Stimulated activated CD4-positive, alpha-beta T cell treated with anti-CD3 and anti-CD28 coated beads, Interleukin-4, amount 100 ng/mL, for 4 hours (primary cell): ENCODE data around the gene ATP6V1F.
"Not testable (repeated sequence)": the region's sequence is repeated elsewhere in the genome, so short reads cannot be mapped to it uniquely, and the experiment has no call there.

Experiments used
- DNase-seq, 2 experiments: peaks; one replicate each; pipeline ENCODE4 v3.0.0-alpha.2; 2020

Gene ATP6V1F

DNA sequence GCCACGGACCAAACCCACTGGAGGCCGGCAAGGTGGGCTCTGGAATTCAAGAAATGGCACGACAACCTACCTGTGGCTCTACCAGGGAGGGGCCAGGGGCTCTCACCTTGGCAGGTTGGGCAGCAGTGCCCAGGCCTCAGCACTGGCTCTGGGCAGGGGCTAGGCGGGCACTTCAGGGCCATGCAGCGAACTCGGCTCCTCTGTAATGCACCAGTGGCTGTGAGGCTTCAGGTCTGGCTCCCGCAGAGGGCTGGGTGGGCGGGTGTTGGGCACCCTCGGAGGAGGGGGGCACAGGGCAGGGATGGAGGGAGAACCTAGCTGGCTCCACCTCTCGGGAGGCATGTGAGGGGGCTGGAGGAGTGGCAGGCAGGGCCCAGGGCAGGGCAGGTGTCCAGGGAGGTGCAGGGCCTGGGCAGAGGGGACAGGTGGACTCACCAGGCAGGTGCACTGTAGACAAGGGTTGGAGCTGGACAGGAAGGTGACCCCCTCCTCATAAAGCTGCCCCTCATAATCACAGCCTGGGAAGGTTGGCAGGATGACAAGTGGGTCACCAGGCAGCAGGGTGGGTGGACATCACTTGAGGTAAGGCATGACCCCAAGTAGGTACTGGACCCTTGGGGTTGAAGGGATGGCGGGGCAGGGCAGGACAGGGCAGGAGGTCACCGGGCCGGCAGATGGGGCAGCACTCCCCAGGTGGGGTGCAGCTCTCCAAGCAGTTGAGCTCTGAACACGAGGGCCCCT is 41.1 kb downstream of the ATP6V1F start:
- no peak for DNase-seq

DNA sequence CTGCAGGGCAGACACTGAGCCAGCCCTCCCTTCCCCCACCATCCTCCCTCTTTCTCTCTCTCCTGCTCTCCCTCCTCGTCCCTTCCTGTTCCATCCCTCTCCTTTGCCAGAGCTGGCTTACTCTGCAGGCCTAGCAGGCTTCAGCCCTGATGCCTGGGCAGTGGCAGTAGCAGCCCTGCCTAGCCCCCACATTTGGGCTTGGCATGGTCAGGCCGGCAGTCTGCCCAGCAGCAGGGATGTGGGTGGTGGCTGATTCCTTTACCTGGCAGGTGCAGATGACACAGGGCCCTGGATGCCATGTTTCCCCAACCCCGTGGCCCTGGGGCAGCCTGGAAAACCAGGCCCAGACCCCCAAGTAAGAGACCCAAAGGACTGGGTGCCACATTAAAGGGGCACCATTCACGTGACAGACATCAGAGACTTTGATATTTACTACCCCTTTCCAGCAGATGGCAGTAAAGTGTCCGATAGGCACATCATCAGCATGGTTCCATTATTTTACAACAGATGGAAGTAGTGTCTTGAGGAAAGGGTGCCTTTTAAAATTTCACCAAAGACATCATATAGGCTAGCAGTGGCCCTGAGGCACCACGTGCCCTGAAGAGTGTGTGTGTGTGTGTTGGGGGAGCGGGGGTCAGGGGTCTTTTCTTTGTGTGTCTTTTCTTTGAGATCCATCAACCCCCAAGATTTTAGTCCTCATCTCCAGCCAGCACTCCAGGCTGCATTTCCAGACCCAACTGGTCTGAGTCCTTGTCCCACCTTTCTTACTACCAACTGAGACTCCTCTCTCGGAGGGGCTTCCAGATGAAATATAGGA is 41.9 kb downstream of the ATP6V1F start:
- no peak for DNase-seq

DNA sequence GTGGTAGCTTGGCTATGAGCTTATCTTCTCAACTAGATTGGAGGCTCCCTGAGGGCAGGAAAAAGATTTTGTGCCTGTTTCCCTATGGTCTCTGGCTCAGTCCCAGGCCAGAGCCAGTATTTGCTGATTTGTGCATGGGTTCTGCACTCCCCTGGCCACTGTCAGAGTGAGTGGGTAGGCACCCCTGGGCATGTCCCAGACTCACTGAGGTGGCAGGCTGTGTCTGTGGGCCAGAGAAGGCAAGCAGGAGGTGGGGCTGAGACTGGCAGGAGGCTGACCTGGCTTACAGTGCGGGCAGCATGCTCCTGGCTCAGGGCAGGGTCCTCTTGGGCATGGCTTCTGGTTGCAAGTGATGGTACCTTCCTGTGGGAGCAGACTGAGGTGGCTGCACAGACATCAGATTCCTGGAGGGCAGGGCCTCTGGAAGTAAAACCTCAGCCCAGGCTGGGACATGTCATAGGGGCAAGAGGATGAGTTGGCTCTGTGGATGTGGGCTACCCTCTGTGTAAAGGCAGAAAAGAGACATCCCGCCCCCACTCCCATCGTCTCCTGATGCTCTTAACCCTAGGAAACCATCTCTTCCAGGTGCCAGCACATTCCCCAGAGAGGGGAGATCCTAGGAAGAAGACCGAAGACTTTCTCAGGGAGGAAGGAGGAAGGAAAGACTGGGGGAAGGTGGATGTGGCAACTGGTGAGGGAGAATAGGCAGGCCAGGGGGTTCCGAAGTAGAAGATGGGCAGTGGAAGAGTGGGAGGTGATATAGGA is 43.5 kb downstream of the ATP6V1F start:
- no peak for DNase-seq

DNA sequence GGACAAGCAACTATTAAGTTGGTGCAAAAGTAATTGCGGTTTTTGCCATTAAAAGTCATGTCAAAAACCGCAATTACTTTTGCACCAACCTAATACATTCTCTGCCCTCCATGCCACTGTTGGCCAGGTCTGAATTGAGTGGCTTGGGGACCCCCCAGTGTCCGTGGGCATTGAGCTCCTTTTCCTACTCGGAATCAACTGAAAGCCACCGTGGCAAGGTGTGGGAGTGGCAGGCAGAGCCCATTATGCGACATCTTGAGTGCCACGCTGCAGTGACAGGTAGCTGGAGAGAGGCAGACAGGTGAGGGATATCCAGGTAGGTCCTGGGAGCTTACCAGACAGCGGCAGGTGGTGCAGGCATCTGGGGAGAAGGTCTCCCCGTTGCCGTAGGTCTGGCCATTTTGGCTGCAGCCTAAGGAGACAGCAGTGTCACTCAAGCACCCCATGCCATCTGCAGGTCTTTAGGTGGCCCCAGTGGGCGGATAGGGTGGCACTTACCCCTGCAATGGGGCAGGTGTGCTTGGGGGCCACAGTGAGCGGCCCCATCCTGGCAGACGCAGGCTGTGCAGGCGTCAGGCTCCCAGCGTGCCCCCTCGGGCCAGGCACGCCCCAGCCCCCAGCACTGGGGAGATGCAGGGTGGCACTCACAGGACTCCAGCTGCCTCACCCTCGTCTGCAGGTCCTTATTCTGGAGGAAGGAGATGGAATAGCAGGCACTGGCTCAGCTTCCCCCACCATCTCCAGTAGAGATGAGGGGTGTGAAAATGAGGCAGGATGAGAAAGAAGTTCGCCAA is 44.3 kb downstream of the ATP6V1F start:
- DNase-seq = no peak

DNA sequence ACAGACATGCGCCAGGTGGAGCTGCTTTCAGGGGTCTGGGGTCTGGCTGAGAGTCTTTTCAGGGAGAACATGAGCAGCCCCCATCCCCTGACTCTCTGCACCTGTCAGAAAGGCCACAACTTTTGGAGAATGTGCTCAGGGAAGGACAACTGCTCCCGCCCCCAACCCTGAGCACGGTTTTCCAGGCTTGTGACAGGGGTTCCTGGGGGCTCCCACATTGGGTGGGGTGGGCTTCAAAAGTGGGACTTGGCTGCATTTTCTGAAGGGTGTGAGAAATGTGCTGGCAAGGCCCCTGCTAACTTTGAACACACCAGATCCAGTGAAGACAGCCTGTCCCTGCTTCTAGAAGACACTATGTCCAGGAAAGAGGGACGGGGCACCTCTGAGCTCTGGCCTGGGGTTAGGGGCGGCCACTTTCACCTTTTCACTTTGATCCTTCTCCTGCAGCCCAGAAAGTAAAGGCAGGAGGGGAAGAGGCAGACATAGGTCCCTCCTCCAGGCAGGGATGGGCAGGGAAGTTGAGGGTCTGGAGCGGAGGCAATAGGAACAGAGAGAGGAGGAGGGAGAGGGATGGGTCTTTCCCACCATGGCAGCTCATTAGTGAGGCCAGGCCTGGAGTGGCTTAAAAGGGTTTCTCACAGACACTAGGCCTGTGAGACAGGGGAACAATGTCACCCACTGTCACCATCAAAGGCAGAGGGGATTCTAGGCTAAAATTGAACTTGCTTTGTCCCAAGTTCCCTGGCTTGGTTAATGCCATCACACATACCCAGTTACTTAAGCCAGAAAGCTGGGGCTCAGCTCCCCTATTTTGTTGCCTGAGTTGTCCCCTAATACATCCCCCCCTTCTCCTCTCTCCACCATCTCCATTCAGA is 46.3 kb downstream of the ATP6V1F start:
- no peak for DNase-seq

DNA sequence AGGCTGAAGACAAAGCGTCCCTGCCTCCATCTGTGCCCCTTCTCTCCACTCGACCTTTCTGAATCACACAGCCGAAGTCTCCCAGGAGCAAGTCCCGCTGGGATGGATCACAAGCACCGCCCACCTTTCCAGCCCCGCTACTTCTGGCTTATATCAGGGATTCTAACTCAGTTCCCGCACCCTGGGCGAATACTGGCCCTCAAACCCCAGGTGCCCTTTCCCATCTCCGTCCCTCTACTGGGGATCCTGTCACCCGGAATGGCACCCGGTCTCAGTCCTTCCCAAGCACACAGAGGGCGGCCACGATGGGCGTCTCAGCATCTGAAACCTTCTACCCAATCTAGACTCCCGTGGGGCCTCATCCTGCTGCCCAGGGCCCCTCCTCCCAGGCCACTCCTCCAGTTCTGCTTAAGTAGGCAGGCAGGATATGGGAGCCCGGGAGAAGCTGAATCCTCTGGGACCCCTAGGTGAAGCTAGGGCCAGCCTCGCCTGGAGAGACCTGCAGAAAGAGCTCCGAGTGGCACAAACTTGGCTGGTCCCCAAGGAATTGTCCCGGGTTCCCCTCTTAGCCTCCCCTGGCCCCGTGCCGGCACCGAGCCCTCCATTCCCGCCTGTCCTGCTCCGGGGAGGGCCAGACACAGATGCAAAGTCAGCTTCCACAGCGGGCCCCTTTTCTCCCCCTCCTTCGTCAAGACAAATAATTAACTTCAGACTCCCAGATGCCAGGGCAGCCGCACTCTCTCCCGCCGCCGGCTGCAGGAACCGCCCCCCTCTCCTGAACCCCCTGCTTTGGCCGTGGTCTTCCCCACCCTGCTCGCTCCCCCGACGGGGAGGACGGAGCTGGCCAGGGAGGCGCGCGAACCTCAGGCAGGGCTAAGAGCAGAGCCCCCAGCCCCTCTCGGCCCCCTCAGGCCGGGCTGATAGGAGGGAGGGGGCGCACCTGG is 47.2 kb downstream of the ATP6V1F start:
- no peak for DNase-seq

DNA sequence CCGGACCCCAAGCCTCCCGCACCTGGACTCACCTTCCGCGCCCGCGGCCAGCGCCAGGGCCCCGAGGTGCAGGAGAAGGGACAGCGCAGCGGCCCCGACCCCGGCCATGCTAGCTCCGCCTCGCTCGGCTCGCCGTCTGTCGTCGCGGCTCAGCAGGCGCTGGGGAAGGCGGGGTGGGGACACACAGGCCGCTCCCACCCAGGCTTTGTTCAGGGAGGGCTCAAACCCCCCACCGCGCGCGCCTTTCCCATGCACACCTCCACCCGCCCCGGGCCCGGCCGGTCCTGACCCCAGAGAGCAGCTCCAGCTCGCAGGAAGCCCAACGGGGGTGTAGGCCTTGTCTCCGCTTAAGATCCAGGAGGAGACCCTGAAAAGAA is 47.9 kb downstream of the ATP6V1F start, which contains the start of gene KCP:
KCP (minus strand) TSS at position 141 of the 377 bp plus-strand sequence; CDS start at position 108, 33 bp downstream.
- no peak for DNase-seq

DNA sequence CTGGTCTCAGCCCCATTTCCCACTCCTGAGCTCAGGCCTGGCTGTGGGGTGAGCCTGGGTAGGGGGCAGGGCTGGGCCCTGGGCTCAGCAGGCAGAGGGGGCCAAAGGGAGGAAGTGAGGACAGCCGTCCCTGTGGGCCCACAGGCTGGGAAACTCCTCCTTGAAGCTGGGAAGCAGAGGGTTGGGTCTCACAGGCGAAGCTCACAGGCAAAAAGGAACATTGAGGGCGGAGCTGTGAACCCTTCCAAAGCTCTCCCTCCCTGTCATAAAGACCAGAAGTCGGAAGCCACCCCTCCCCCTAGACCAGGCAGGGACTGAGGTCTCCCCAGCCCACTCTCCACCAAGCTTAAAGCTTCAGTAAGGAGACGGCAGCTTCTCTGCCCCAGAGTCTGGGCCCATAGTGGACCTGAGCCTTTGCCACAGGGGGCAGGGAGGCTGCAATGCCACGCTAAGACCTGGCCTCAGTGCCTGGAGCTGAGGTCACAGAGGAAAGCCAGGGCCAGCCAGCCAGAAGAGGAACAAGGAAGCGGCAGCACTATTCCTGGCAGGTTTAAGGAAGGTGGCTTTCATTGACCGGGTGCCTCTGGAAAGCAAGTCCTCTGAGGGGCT is 48.9 kb downstream of the ATP6V1F start:
- no peak for DNase-seq

DNA sequence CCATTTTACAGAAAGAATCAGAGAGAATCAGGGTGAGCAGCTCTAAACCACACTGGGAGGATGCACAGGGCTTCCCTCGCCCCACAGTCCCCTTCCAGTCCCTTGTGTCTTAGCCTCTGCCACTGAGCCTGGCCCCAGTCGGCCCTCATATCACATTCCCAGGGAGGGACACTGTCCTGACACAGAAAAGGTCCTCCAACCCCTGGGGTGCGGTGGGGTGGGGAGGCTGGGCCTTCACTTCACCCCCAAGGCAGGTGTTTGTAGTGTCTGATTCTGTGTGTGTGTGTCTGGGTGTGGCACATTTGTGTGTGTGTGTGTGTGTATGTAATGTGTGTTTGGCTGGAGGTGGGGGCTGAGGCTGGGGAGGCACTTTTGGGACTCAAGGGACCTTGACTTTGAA is 49.6 kb downstream of the ATP6V1F start:
- DNase-seq = no peak

DNA sequence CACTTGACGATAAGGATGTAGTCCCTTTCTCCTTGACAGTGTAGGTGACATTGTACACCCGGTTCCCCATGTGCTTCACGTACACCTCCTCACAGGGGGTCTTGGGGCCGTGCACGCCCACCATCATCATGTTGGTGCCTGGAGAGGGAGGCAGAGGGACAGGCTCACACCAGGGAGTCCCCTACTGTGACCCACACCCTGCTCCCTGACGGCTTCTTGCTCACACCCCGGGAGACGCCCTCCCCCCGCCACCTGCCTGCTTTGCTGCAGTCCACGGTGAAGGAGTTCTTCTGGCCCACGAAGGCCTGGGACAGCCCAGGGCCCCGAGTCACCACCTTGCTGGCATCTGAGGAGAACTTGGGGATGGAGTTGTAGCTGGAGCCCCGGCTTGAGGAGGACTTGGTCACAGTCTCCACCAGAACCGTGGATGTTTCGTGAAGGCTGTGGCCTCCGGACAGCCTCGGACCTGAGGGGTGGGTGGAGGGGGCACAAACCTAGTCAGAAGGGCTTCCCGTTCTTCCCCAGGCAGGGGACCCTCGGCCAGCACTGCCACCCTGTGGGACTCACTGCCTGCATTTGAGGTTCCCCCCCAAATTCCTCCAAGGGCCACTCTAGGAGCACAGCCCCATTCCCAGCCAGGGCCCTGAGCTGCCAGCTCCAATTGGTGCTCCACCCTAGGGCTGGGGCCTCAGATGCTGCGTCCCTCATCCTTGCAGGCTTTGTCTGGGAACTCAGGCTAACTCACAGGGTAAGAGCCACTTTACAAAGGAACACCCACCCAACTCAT is 50.2 kb downstream of the ATP6V1F start:
- not testable (repeated sequence) for DNase-seq

DNA sequence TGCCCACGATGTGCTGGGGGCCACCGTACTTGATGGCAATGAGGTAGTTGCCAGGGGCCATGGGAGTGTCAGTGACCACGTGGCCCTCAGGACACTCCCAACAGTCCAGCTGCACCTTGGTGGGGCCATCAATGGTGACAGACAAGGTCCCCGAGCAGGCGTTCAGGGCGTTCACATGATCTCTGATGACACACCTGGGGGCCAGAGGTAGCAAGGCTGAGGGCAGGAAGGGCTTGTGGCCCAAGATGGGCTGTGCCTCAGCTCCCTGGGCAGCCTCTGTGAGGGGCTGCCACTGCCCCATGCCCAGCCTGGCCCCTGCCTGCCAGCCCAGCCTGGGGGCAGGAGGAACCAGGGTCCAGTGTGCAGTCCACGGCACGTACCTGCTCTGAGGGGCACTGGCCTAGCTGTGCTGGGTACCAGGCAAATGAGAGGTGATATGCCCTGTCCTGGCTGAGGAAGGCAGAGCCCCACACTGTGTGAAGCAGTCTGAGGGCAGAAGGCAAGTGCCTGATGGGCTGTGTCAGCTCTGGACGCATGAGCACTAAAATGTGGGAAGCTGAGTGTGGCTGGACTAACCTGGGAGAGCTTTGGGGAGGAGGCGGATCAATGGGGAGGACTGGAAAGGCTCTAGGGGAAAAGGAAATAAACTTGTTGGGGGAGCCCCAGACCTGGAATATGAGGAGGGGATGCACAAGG is 51.4 kb downstream of the ATP6V1F start:
- DNase-seq = no peak

DNA sequence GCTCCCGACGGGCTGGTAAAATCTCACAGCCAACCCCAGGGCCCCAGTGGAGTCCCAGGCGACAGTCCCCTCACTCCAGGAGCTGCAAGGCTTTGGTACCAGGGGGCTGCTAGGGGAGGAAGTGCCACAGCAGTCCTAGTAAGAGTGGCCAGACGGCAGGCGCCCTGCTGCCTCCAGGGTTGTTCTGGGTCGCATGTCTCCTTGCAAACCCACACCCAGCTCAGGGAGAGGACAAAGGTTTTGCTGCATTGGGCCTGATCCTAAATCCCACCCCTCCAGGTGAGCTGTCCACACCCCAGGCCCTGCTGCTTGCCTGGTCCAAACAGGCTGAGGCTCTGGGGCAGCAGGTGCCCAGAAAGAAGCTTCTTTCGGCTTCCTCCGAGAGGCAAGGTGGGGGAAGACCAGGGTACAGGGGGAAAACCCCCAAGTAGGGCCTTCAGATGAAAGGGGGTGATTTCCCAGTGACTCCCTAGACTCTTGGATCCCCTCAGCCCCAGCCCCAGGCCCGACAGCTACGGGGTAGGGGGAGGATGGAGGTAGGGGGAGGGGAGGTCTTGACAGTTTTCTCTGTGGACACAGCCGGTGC is 52.0 kb downstream of the ATP6V1F start:
- DNase-seq = no peak

DNA sequence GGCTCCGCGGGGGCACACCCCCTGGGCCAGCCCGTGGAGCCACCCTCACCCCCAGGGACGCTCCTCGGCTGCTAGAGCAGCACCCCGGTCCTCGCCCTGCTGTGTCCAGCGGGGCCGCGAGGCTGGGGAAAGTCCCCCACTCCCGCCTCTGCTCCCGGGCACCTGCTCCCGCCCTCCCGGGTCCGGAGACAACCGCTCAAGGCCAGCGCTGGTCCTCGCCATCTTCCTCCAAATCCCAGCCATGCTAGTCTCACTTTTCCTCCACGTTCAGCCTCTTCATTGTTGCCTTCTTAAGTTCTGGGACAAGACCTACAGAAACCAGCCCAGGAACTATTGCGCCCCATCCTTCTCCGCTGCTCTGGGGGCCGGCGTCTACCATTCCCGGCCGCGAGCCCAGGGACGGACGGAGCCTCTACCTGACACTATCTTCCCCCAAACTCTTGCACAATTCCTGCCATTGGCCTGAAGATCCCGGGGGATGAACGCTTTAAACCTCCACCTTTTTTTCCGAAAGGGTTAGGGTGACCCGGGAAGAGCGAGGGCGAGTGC is 52.7 kb downstream of the ATP6V1F start:
- DNase-seq = no peak
